CD8-positive, alpha-beta memory T cell (primary cell): Measurements from ENCODE around the gene RGS3. TPM values are rescaled to one million over a fixed set of nuclear protein-coding genes. Genes with fewer than 3 reads are reported as not detected.
A peak's percentile ranks its signal among the peaks of the same experiment; 100 is the strongest.
"Not testable (repeated sequence)": the region's sequence is repeated elsewhere in the genome, so short reads cannot be mapped to it uniquely, and the experiment has no call there.

Experiments
- CTCF ChIA-PET: fragments of 350-600 bp; sonication (Branson Sonifier 250); formaldehyde crosslinking; loops from one replicate; lab custom pipeline; 2021; ENCODE audit warnings: antibody characterized with exemption; lab: Charles Lee
- POLR2A ChIA-PET: fragments of 350-600 bp; sonication (Branson Sonifier 250); formaldehyde crosslinking; loops from one replicate; lab custom pipeline; 2021; ENCODE audit warnings: antibody characterized with exemption; lab: Charles Lee
- DNase-seq, 5 donors: peaks; one replicate each; pipeline versions ENCODE4 v3.0.0 to v3.0.0-alpha.2; 2020 to 2022; ENCODE audit warnings: mixed read lengths in 1 of 5
- H3K27ac ChIP-seq: one replicate; pipeline ENCODE4 v1.7.0; 2013; ENCODE audit warnings: low read depth, mild to moderate bottlenecking, low read length, moderate library complexity
- H3K27me3 ChIP-seq: 2 replicates; pipeline ENCODE4 v1.7.0; 2013; ENCODE audit warnings: low read length, mild to moderate bottlenecking; ENCODE audit not compliant: insufficient read depth, poor library complexity, severe bottlenecking
- H3K36me3 ChIP-seq: 2 replicates; pipeline ENCODE4 v1.7.0; 2013; ENCODE audit warnings: mild to moderate bottlenecking, low read length, moderate library complexity; ENCODE audit not compliant: insufficient read depth
- H3K4me1 ChIP-seq: 2 replicates; pipeline ENCODE4 v1.7.0; 2013; ENCODE audit warnings: mild to moderate bottlenecking, low read length, moderate library complexity; ENCODE audit not compliant: insufficient read depth
- H3K4me3 ChIP-seq: 2 replicates; pipeline ENCODE4 v1.7.0; 2013; ENCODE audit warnings: mild to moderate bottlenecking, low read length
- H3K9me3 ChIP-seq: 2 replicates; pipeline ENCODE4 v1.7.0; 2013; ENCODE audit warnings: mild to moderate bottlenecking, low read length
- H3K27ac Mint-ChIP-seq, 8 donors: one replicate each; pipeline ENCODE4 v1.8.0; 2020 to 2021; ENCODE audit warnings: mixed read lengths in 8 of 8, mild to moderate bottlenecking in 6 of 8, inconsistent platforms in 3 of 8, moderate library complexity in 3 of 8
- H3K27me3 Mint-ChIP-seq, 2 donors: one replicate each; pipeline ENCODE4 v1.8.0; 2020 to 2021; ENCODE audit warnings: mixed read lengths in 2 of 2, mild to moderate bottlenecking in 1 of 2, moderate library complexity in 1 of 2
- H3K36me3 Mint-ChIP-seq, 3 donors: one replicate each; pipeline ENCODE4 v1.8.0; 2020 to 2021; ENCODE audit warnings: mixed read lengths in 3 of 3, inconsistent platforms in 1 of 3, mild to moderate bottlenecking in 1 of 3
- H3K4me1 Mint-ChIP-seq, 3 donors: one replicate each; pipeline ENCODE4 v1.8.0; 2020 to 2021; ENCODE audit warnings: mixed read lengths in 3 of 3, inconsistent platforms in 1 of 3, mild to moderate bottlenecking in 1 of 3
- H3K4me3 Mint-ChIP-seq, 7 donors: one replicate each; pipeline ENCODE4 v1.8.0; 2020 to 2021; ENCODE audit warnings: mixed read lengths in 7 of 7, mild to moderate bottlenecking in 6 of 7, moderate library complexity in 4 of 7, inconsistent platforms in 2 of 7
- H3K9me3 Mint-ChIP-seq, 5 donors: one replicate each; pipeline ENCODE4 v1.8.0; 2020 to 2022; ENCODE audit warnings: mixed read lengths in 5 of 5, mild to moderate bottlenecking in 3 of 5, moderate library complexity in 2 of 5, inconsistent platforms in 1 of 5
- polyA plus RNA-seq: library from polyadenylated mRNA; unstranded; fragments of 300-500 nt; fragmentation: Illumina TruSeq; gene quantifications from one replicate; pipeline ENCODE4 v1.2.3, GENCODE V29; 2021
- total RNA-seq, 2 experiments: library from RNA; stranded (reverse); gene quantifications; one replicate each; pipeline ENCODE4 v1.2.3, GENCODE V29; 2021

The RGS3 gene
- total and polyA plus RNA-seq, 3 experiments from 2014 or later, result 59.8 to 91.2 (median 89.2) TPM

- POLR2A ChIA-PET, result no interaction called here
- H3K4me3 ChIP-seq, result no peak overlapping the region
- no peak overlapping the region for H3K27ac ChIP-seq
- no peaks in the 10 kb centered on the region for H3K27me3 ChIP-seq
- H3K4me3 Mint-ChIP-seq, result no peak overlapping the region
- CTCF ChIA-PET, result no interaction called here
- peaks cover 0 to 2% of the 10 kb centered on the region in 2 donors for H3K27me3 Mint-ChIP-seq
- H3K36me3 Mint-ChIP-seq, result no peaks in the 10 kb centered on the region
- no peak for DNase-seq
- H3K4me1 ChIP-seq, result peaks cover 10% of the 10 kb centered on the region
- no peaks in the 10 kb centered on the region for H3K9me3 Mint-ChIP-seq
- peak overlapping the region in 1 of 8 donors; percentile 41 for H3K27ac Mint-ChIP-seq
- no peaks in the 10 kb centered on the region for H3K9me3 ChIP-seq
- H3K36me3 ChIP-seq, result no peaks in the 10 kb centered on the region
- H3K4me1 Mint-ChIP-seq, result peaks cover 12 to 17% (median 14%) of the 10 kb centered on the region in 3 donors
These were observed 20.2 kb downstream of the RGS3 start for GRCh38 chr9:113483676-113484257.

DNA sequence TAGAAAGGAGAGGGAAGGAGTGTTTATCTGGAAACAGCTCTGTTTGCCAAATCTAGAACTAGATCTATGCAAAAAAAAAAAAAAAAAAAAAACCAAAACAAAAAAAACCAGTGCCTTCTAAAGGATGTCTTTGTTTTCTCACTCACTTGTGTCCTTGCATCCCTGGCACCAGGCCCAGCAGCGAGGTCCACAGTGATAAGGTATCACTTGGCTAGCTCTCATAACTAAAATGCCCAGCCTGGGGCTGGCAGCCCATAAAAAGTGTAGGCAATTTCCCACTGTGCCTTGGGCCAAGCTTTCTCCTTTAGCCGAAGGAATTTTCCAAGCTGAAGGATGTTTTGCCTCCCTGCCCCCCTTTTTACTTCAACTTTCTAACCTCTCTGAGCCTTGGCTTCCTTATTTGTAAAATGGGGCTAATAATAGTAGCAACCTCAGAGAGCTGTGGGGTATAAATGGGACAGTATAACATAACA lies 20.8 kb downstream of the RGS3 start:
- CTCF ChIA-PET, result no interaction called here
- Mint-ChIP-seq H3K4me3 (no peak overlapping the region), H3K27me3 (no peaks in the 10 kb centered on the region), H3K9me3 (no peaks in the 10 kb centered on the region), H3K27ac (no peak overlapping the region), H3K4me1 (peaks cover 6 to 12% (median 9%) of the 10 kb centered on the region in 3 donors), H3K36me3 (no peaks in the 10 kb centered on the region)
- H3K4me3 ChIP-seq, result no peak overlapping the region
- H3K4me1 ChIP-seq, result peaks cover 5% of the 10 kb centered on the region
- H3K27ac ChIP-seq, result no peak overlapping the region
- no peaks in the 10 kb centered on the region for H3K27me3 ChIP-seq
- no peak for DNase-seq
- POLR2A ChIA-PET, result no interaction called here
- H3K36me3 ChIP-seq, result no peaks in the 10 kb centered on the region
- H3K9me3 ChIP-seq, result no peaks in the 10 kb centered on the region

DNA sequence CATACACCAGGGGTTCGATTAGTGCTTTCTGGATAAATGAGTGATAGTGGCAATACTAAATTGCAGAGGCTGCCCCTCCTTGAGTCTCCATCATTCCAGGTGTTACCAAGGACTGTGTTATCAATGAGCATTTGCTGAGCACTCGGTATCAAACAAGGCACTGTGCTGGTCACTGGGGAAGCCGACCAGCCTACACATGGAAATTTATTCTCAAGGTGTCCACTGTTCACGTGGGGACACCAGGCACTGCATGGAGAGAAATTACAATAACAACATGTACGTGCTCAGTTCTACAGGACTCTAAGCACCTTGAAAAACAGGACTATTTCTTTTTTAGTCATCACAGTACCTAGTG lies 22.2 kb downstream of the RGS3 start:
- no peaks in the 10 kb centered on the region for H3K4me1 ChIP-seq
- DNase-seq, result no peak
- Mint-ChIP-seq H3K27me3 (no peaks in the 10 kb centered on the region), H3K36me3 (no peaks in the 10 kb centered on the region), H3K4me1 (peaks cover 0 to 4% (median 2%) of the 10 kb centered on the region in 3 donors), H3K4me3 (no peak overlapping the region), H3K9me3 (no peaks in the 10 kb centered on the region), H3K27ac (peak overlapping the region in 1 of 8 donors; percentile 36)
- ChIA-PET POLR2A (no interaction called here), CTCF (no interaction called here)
- H3K4me3 ChIP-seq, result no peak overlapping the region
- H3K9me3 ChIP-seq, result no peaks in the 10 kb centered on the region
- no peak overlapping the region for H3K27ac ChIP-seq
- no peaks in the 10 kb centered on the region for H3K36me3 ChIP-seq
- no peaks in the 10 kb centered on the region for H3K27me3 ChIP-seq

DNA sequence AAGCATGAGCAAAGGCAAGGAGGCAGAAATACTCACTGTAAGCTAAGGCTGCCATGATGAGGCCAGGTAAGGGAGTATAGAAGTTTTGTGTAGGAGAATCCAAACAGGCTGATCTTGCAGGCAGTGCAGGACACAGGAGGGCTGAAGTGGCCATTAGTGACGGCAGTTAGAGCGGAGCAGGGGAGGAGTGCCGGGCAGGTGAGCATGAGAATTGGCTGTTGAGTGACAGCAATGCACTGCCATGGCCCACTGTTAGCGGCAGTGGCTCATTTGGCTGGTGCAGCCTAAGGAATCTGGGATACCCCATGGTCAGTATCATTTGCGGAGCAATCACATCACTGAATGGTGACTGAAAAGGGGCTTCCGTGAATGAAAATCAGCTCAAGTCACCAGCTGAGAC lies 22.8 kb downstream of the RGS3 start:
- Mint-ChIP-seq H3K9me3 (no peaks in the 10 kb centered on the region), H3K36me3 (no peaks in the 10 kb centered on the region)
- no peak overlapping the region for H3K4me3 ChIP-seq

GRCh38 chr9:113488071-113488470 lies 24.5 kb downstream of the RGS3 start:
- Histone ChIP-seq H3K27me3 (no peaks in the 10 kb centered on the region), H3K36me3 (no peaks in the 10 kb centered on the region), H3K27ac (no peak overlapping the region), H3K4me3 (no peak overlapping the region), H3K4me1 (no peaks in the 10 kb centered on the region), H3K9me3 (no peaks in the 10 kb centered on the region)
- H3K36me3 Mint-ChIP-seq, result no peaks in the 10 kb centered on the region
- no peaks in the 10 kb centered on the region for H3K27me3 Mint-ChIP-seq
- no peak overlapping the region for H3K4me3 Mint-ChIP-seq
- ChIA-PET POLR2A (no interaction called here), CTCF (no interaction called here)
- H3K9me3 Mint-ChIP-seq, result no peaks in the 10 kb centered on the region
- DNase-seq, result no peak
- H3K4me1 Mint-ChIP-seq, result peaks cover 0 to 5% (median 5%) of the 10 kb centered on the region in 3 donors
- peak overlapping the region in 1 of 8 donors; percentile 4 for H3K27ac Mint-ChIP-seq

More for the DNA sequence above, 22.8 kb downstream of the RGS3 start:
- no peak overlapping the region for H3K27ac ChIP-seq
- H3K9me3 ChIP-seq, result no peaks in the 10 kb centered on the region
- no peaks in the 10 kb centered on the region for H3K27me3 Mint-ChIP-seq
- no peaks in the 10 kb centered on the region for H3K27me3 ChIP-seq
- CTCF ChIA-PET, result no interaction called here
- DNase-seq, result no peak
- POLR2A ChIA-PET, result no interaction called here
- H3K4me1 ChIP-seq, result no peaks in the 10 kb centered on the region
- H3K4me1 Mint-ChIP-seq, result no peaks in the 10 kb centered on the region
- H3K4me3 Mint-ChIP-seq, result no peak overlapping the region
- no peaks in the 10 kb centered on the region for H3K36me3 ChIP-seq
- no peak overlapping the region for H3K27ac Mint-ChIP-seq

DNA sequence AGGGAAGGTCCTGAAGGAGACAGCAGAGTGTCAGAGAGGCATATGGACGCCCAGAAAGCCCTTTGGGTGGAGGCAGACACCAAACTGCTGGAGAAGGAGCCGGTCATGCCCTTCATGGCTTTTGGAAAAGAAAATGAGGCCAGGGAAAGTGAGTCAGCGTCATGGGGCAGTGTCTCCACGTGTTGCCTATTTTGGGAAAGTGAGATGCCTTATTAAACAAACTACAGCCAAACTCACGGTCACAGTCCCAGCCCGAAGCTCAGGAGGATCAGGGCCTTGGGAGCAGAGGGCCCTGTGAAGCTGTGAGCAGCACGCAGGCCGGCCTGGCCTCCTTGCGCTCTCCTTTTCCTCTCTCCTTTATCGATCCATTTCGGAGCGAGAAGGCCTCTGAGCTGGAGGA lies 25.0 kb downstream of the RGS3 start:
- CTCF ChIA-PET, result no interaction called here
- H3K27me3 ChIP-seq, result no peaks in the 10 kb centered on the region
- no peak overlapping the region for H3K4me3 ChIP-seq
- H3K36me3 Mint-ChIP-seq, result no peaks in the 10 kb centered on the region
- H3K27ac Mint-ChIP-seq, result no peak overlapping the region
- H3K9me3 Mint-ChIP-seq, result no peaks in the 10 kb centered on the region
- peaks cover 0 to 6% (median 6%) of the 10 kb centered on the region in 3 donors for H3K4me1 Mint-ChIP-seq
- no peak overlapping the region for H3K4me3 Mint-ChIP-seq
- no peak overlapping the region for H3K27ac ChIP-seq
- POLR2A ChIA-PET, result no interaction called here
- DNase-seq, result no peak
- H3K4me1 ChIP-seq, result no peaks in the 10 kb centered on the region
- H3K27me3 Mint-ChIP-seq, result no peaks in the 10 kb centered on the region
- no peaks in the 10 kb centered on the region for H3K36me3 ChIP-seq
- H3K9me3 ChIP-seq, result no peaks in the 10 kb centered on the region

DNA sequence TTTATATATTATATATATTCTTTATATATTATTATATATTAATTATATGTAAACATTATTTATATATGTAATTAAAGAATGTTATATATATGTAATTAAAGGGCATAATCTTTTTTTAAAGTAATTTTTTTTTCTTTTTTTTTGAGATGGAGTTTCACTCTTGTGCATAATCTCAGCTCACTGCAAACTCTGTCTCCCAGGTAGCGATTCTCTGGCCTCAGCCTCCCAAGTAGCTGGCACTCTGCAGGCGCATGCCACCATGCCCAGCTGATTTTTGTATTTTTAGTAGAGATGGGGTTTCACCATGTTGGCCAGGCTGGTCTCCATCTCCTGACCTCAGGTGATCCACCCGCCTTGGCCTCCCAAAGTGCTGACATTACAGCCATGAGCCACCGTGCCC lies 27.6 kb downstream of the RGS3 start:
- H3K4me3 Mint-ChIP-seq, DNase-seq, H3K4me1 ChIP-seq, H3K4me3 ChIP-seq, H3K36me3 ChIP-seq, H3K27me3 Mint-ChIP-seq, H3K27ac Mint-ChIP-seq, POLR2A ChIA-PET, H3K27ac ChIP-seq, H3K9me3 Mint-ChIP-seq, CTCF ChIA-PET, H3K27me3 ChIP-seq, H3K36me3 Mint-ChIP-seq, H3K9me3 ChIP-seq: not testable (repeated sequence)
- peaks cover 0 to 11% (median 6%) of the 10 kb centered on the region in 3 donors for H3K4me1 Mint-ChIP-seq

- no peaks in the 10 kb centered on the region for H3K36me3 ChIP-seq
- peaks cover 0 to 11% (median 6%) of the 10 kb centered on the region in 3 donors for H3K4me1 Mint-ChIP-seq
- H3K9me3 ChIP-seq, result no peaks in the 10 kb centered on the region
- H3K4me3 ChIP-seq, result no peak overlapping the region
- CTCF ChIA-PET, result interaction anchor here (0.9 to 2.0 kb wide), 5 partner anchors 16 to 92 kb away, joined by 3 to 7 read pairs (median 4); partner anchors contain the start of gene ALAD
- no peak for DNase-seq
- H3K27me3 ChIP-seq, result no peaks in the 10 kb centered on the region
- no peaks in the 10 kb centered on the region for H3K36me3 Mint-ChIP-seq
- peak overlapping the region in 2 of 8 donors; percentile 84 to 86 for H3K27ac Mint-ChIP-seq
- H3K9me3 Mint-ChIP-seq, result no peaks in the 10 kb centered on the region
- no peak overlapping the region for H3K4me3 Mint-ChIP-seq
- H3K4me1 ChIP-seq, result no peaks in the 10 kb centered on the region
- H3K27ac ChIP-seq, result no peak overlapping the region
- no peaks in the 10 kb centered on the region for H3K27me3 Mint-ChIP-seq
- POLR2A ChIA-PET, result no interaction called here
These were observed 29.0 kb downstream of the RGS3 start for GRCh38 chr9:113492343-113493202.
